HCT116 (cell line): ENCODE data around the gene ISX. TPM values are rescaled to one million over a fixed set of nuclear protein-coding genes. Genes with fewer than 3 reads are reported as not detected.

Source experiments
- ATAC-seq: fragments of 200-7000 bp; cut with Tn5 transposase; 2 replicates; pipeline ENCODE4 v1.9.1; 2020; ENCODE audit warnings: mild to moderate bottlenecking, moderate library complexity
- BruUV-seq: library from RNA; stranded (reverse); fragments of 400-500 nt; replicated peaks from 2 replicates; lab custom pipeline; 2021; lab: Mats Ljungman, UMichigan
- CTCF ChIA-PET: fragments of 300-600 bp; sonication (Branson Sonifier 250); formaldehyde crosslinking; loops from one replicate; lab custom pipeline; 2021; ENCODE audit warnings: antibody characterized with exemption; lab: Charles Lee
- POLR2A ChIA-PET: fragments of 300-600, 350-600 bp; sonication (Branson Sonifier 250); formaldehyde crosslinking; loops from one replicate; lab custom pipeline; 2021; ENCODE audit warnings: antibody characterized with exemption; lab: Charles Lee
- RAD21 ChIA-PET, 2 experiments: fragments of 300-600 bp; sonication (Branson Sonifier 250); formaldehyde crosslinking; loops; one replicate each; lab custom pipeline; 2023; ENCODE audit warnings: low total read pairs in 2 of 2; ENCODE audit not compliant: uncharacterized antibody in 2 of 2, unreplicated experiment in 2 of 2, low non-redundant PET in 1 of 2; lab: Charles Lee
- DNase-seq: peaks from one replicate; pipeline ENCODE4 v3.0.0-alpha.2; 2010; ENCODE audit warnings: low read depth, low spot score
- H2AFZ ChIP-seq: fragments of 200-600 bp; shearing (Covaris generic), sonication (generic); 2 replicates; pipeline ENCODE4 v1.6.1; 2017; ENCODE audit warnings: low read depth, mixed run types, mixed read lengths, antibody characterized with exemption, low read length; ENCODE audit not compliant: poor library complexity, severe bottlenecking
- H3K27ac ChIP-seq: 2 replicates; pipeline ENCODE4 v1.5.1; 2012; ENCODE audit warnings: low read depth, low read length
- H3K27me3 ChIP-seq: fragments of 200-600 bp; sonication (generic); 2 replicates; pipeline ENCODE4 v1.6.1; 2016; ENCODE audit warnings: mixed run types, low read length, mixed read lengths; ENCODE audit not compliant: insufficient read depth
- H3K36me3 ChIP-seq, 2 experiments: fragments of 200-500 bp in 1 of 2; fragments of 200-600 bp in 1 of 2; sonication (Bioruptor generic) in 1 of 2; sonication (generic) in 1 of 2; 2 replicates each; pipeline versions ENCODE4 v1.5.1 to v1.6.1; 2014 to 2016; ENCODE audit warnings: low read length in 2 of 2, inconsistent platforms in 1 of 2, mixed read lengths in 1 of 2, mixed run types in 1 of 2; ENCODE audit not compliant: insufficient read depth in 2 of 2, control insufficient read depth in 1 of 2
- H3K4me1 ChIP-seq, 2 experiments: fragments of 200-600 bp in 1 of 2; sonication (generic) in 1 of 2; 2 replicates each; pipeline versions ENCODE4 v1.5.1 to v1.6.1; 2012 to 2017; ENCODE audit warnings: low read length in 2 of 2, inconsistent platforms in 1 of 2, mild to moderate bottlenecking in 1 of 2, mixed read lengths in 1 of 2, mixed run types in 1 of 2, moderate library complexity in 1 of 2; ENCODE audit not compliant: insufficient read depth in 2 of 2, control insufficient read depth in 1 of 2
- H3K4me2 ChIP-seq: fragments of 200-600 bp; sonication (generic); 2 replicates; pipeline ENCODE4 v1.6.1; 2017; ENCODE audit warnings: mixed run types, low read length, mixed read lengths
- H3K4me3 ChIP-seq, 2 experiments: fragments of 200-600 bp in 1 of 2; sonication (generic) in 1 of 2; replicated peaks in 1 of 2; 2 replicates each; pipeline ENCODE4 v1.5.1; 2011 to 2016; ENCODE audit warnings: low read length in 2 of 2, control low read depth in 1 of 2, low read depth in 1 of 2, mild to moderate bottlenecking in 1 of 2, mixed read lengths in 1 of 2, mixed run types in 1 of 2
- H3K79me2 ChIP-seq: fragments of 200-600 bp; sonication (generic); 2 replicates; pipeline ENCODE4 v1.6.1; 2017; ENCODE audit warnings: mild to moderate bottlenecking, mixed run types, low read length, moderate library complexity, mixed read lengths; ENCODE audit not compliant: insufficient read depth
- H3K9ac ChIP-seq: fragments of 200-600 bp; sonication (generic); 2 replicates; pipeline ENCODE4 v1.6.1; 2016; ENCODE audit warnings: low read length, mixed read lengths
- H3K9me2 ChIP-seq: fragments of 200-600 bp; sonication (generic), shearing (Covaris generic); 2 replicates; pipeline ENCODE4 v1.6.1; 2017; ENCODE audit warnings: mixed run types, mild to moderate bottlenecking, moderate library complexity; ENCODE audit not compliant: insufficient read depth
- H3K9me3 ChIP-seq, 2 experiments: fragments of 200-500 bp in 1 of 2; fragments of 200-600 bp in 1 of 2; sonication (Bioruptor generic) in 1 of 2; sonication (generic) in 1 of 2; 2 replicates each; pipeline ENCODE4 v1.6.1; 2014 to 2017; ENCODE audit warnings: low read length in 2 of 2, mixed read lengths in 2 of 2, inconsistent platforms in 1 of 2, low read depth in 1 of 2, mild to moderate bottlenecking in 1 of 2, mixed run types in 1 of 2, moderate library complexity in 1 of 2; ENCODE audit not compliant: control insufficient read depth in 1 of 2, insufficient read depth in 1 of 2
- H4K20me1 ChIP-seq: fragments of 200-600 bp; sonication (generic), shearing (Covaris generic); 2 replicates; pipeline ENCODE4 v1.6.1; 2017; ENCODE audit warnings: mixed run types, mild to moderate bottlenecking, moderate library complexity; ENCODE audit not compliant: insufficient read depth
- CEBPB ChIP-seq: IDR thresholded peaks from 2 replicates; pipeline ENCODE4 v1.6.1; 2012; ENCODE audit warnings: low read depth
- EZH2 ChIP-seq: fragments of 200-600 bp; sonication (generic); IDR thresholded peaks from 2 replicates; pipeline ENCODE4 v1.6.1; 2017; ENCODE audit warnings: antibody characterized with exemption, mixed run types
- FOSL1 ChIP-seq: IDR thresholded peaks from 2 replicates; pipeline ENCODE4 v1.6.1; 2012; ENCODE audit warnings: low read depth
- JUND ChIP-seq: IDR thresholded peaks from 2 replicates; pipeline ENCODE4 v1.6.1; 2012
- POLR2A ChIP-seq: IDR thresholded peaks from 2 replicates; pipeline ENCODE4 v1.7.0; 2011; ENCODE audit warnings: borderline replicate concordance; ENCODE audit not compliant: insufficient read depth, insufficient read length; ENCODE audit errors: extremely low read depth
- RAD21 ChIP-seq: IDR thresholded peaks from 2 replicates; pipeline ENCODE4 v1.6.1; 2012; ENCODE audit warnings: low read depth, mild to moderate bottlenecking
- SIN3A ChIP-seq: IDR thresholded peaks from 2 replicates; pipeline ENCODE4 v1.6.1; 2012; ENCODE audit warnings: low read depth
- SRF ChIP-seq: IDR thresholded peaks from 2 replicates; pipeline ENCODE4 v1.6.1; 2012; ENCODE audit warnings: low read depth
- TCF7L2 ChIP-seq: IDR thresholded peaks from 2 replicates; pipeline ENCODE4 v1.7.0; 2011; ENCODE audit warnings: borderline replicate concordance, inconsistent platforms; ENCODE audit not compliant: insufficient read depth, insufficient read length; ENCODE audit errors: extremely low read depth
- YY1 ChIP-seq: IDR thresholded peaks from 2 replicates; pipeline ENCODE4 v1.6.1; 2011; ENCODE audit warnings: low read length, low read depth, moderate library complexity, mild to moderate bottlenecking; ENCODE audit not compliant: insufficient replicate concordance; ENCODE audit errors: extremely low read depth
- ZBTB33 ChIP-seq: IDR thresholded peaks from 2 replicates; pipeline ENCODE4 v1.6.1; 2011; ENCODE audit warnings: mild to moderate bottlenecking, low read length, moderate library complexity; ENCODE audit not compliant: insufficient replicate concordance; ENCODE audit errors: extremely low read depth
- ZFX ChIP-seq: fragments of 450-650 bp; IDR thresholded peaks from 2 replicates; pipeline ENCODE4 v1.6.1; 2017
- ZNF274 ChIP-seq: fragments of 200-500 bp; sonication (Bioruptor generic); IDR thresholded peaks from 2 replicates; pipeline ENCODE4 v1.6.1; 2014; ENCODE audit warnings: mild to moderate bottlenecking, low read depth, low read length, inconsistent platforms
- intact Hi-C: fragments of 100-400 bp; cut with micrococcal nuclease; formaldehyde crosslinking; loops from 2 replicates; pipeline ENCODE4 v1.10.0; 2022
- total RNA-seq: library from RNA; stranded (reverse); gene quantifications from one replicate; pipeline ENCODE4 v1.2.1, GENCODE V29; 2021; ENCODE audit not compliant: unreplicated experiment
- TF ChIP-seq, protein P1 (sequence below): IDR thresholded peaks from 2 replicates; pipeline ENCODE4 v1.6.1; 2012; ENCODE audit warnings: low read depth
- TF ChIP-seq, protein P2 (sequence below): IDR thresholded peaks from 2 replicates; pipeline ENCODE4 v1.6.1; 2012

The ISX gene
- total RNA-seq, 1 experiment from 2014 or later = not detected

DNA sequence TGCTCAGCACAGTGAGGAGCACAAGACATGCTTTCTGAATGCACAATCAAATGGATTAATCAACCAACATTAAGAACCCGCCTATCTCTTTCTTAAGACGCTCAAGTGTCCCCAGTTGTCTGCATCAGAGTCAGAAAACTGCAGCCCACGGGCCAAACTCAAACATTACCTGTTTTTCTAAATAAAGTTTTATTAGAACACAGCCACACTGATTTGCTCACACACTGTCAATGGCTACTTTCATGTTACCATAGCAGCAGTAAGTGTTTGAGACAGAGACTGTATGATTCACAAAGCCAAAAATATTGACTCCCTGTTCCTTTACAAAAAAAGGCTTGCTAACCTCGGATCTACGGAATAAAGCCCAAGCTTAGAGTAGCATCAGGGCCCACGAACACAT, 49.0 kb upstream of the ISX start (continued):
- TF ChIP-seq, protein P1, sequence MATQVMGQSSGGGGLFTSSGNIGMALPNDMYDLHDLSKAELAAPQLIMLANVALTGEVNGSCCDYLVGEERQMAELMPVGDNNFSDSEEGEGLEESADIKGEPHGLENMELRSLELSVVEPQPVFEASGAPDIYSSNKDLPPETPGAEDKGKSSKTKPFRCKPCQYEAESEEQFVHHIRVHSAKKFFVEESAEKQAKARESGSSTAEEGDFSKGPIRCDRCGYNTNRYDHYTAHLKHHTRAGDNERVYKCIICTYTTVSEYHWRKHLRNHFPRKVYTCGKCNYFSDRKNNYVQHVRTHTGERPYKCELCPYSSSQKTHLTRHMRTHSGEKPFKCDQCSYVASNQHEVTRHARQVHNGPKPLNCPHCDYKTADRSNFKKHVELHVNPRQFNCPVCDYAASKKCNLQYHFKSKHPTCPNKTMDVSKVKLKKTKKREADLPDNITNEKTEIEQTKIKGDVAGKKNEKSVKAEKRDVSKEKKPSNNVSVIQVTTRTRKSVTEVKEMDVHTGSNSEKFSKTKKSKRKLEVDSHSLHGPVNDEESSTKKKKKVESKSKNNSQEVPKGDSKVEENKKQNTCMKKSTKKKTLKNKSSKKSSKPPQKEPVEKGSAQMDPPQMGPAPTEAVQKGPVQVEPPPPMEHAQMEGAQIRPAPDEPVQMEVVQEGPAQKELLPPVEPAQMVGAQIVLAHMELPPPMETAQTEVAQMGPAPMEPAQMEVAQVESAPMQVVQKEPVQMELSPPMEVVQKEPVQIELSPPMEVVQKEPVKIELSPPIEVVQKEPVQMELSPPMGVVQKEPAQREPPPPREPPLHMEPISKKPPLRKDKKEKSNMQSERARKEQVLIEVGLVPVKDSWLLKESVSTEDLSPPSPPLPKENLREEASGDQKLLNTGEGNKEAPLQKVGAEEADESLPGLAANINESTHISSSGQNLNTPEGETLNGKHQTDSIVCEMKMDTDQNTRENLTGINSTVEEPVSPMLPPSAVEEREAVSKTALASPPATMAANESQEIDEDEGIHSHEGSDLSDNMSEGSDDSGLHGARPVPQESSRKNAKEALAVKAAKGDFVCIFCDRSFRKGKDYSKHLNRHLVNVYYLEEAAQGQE = no peak
- TF ChIP-seq JUND = no peak
- TF ChIP-seq, protein P2, sequence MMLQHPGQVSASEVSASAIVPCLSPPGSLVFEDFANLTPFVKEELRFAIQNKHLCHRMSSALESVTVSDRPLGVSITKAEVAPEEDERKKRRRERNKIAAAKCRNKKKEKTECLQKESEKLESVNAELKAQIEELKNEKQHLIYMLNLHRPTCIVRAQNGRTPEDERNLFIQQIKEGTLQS = no peak
- no peak for TF ChIP-seq TCF7L2

- ChIA-PET RAD21 (no interaction called here), CTCF (no interaction called here), POLR2A (no interaction called here)
- Histone ChIP-seq H3K27ac (no peak overlapping the region), H3K36me3 (no peaks in the 10 kb centered on the region), H4K20me1 (no peaks in the 10 kb centered on the region), H3K9me2 (no peaks in the 10 kb centered on the region), H3K4me3 (no peak overlapping the region), H3K4me1 (no peaks in the 10 kb centered on the region), H2AFZ (no peak overlapping the region), H3K4me2 (no peak overlapping the region), H3K79me2 (no peaks in the 10 kb centered on the region), H3K9me3 (no peaks in the 10 kb centered on the region), H3K9ac (no peak overlapping the region), H3K27me3 (0 out of 2 replicates have a peak, but pooled peaks cover 3% of the 10 kb centered on the region)
- ATAC-seq (no peak), DNase-seq (no peak)
- TF ChIP-seq, protein P1 = no peak
- TF ChIP-seq CEBPB (no peak), ZNF274 (no peak), POLR2A (no peak), RAD21 (no peak), SRF (no peak), FOSL1 (no peak), EZH2 (no peak), TCF7L2 (no peak), ZFX (no peak), SIN3A (no peak), YY1 (no peak), ZBTB33 (no peak), JUND (no peak)
- TF ChIP-seq, protein P2 = no peak
- no TSS peak for BruUV-seq
- intact Hi-C loops = no loop called here
Measured at GRCh38 chr22:35018995-35019394, 47.0 kb upstream of the ISX start.
